Measurements from ENCODE around the gene DBNDD2. TPM values are rescaled to one million over a fixed set of nuclear protein-coding genes. Genes with fewer than 3 reads are reported as not detected.

Gene DBNDD2
- 2.6 and 3.9 TPM in 2 replicates for total RNA-seq

GRCh38 chr20:45407783-45408645 lies at the start of gene DBNDD2:
TSS of gene DBNDD2 (plus strand) at chr20:45408289. CDS start at chr20:45408468, 179 bp downstream.

GRCh38 chr20:45362804-45363610 lies 45.1 kb upstream of the DBNDD2 start, which contains the start of gene SYS1:
TSS of gene SYS1 (plus strand) at chr20:45363156. CDS start at chr20:45363532, 376 bp downstream.

GRCh38 chr20:45378191-45378590 lies 29.9 kb upstream of the DBNDD2 start, which contains the start of gene TP53TG5:
TSS of gene TP53TG5 (minus strand) at chr20:45378325. CDS start at chr20:45378236, 89 bp downstream.

GRCh38 chr20:45415822-45416637 lies 7.9 kb downstream of the DBNDD2 start, which contains the start of gene PIGT:
TSS of gene PIGT (plus strand) at chr20:45416141. CDS start at chr20:45416157, 16 bp downstream.

Other genes with a start within 250 kb of the DBNDD2 start
- gene PI3, start 233.4 kb upstream of the DBNDD2 start, total RNA-seq, result not detected in 2 replicates
- not detected in 2 replicates for gene SEMG1, start 201.3 kb upstream of the DBNDD2 start, total RNA-seq
- not detected in 2 replicates for gene SEMG2, start 186.9 kb upstream of the DBNDD2 start, total RNA-seq
- 0.33 TPM in 1 of 2 replicates, not detected in the other for gene SLPI, start 153.7 kb upstream of the DBNDD2 start, total RNA-seq
- not detected in 2 replicates for gene RBPJL, start 101.4 kb upstream of the DBNDD2 start, total RNA-seq
- gene MATN4, start 100.0 kb upstream of the DBNDD2 start, total RNA-seq, result 0.33 TPM in 1 of 2 replicates, not detected in the other
- gene SDC4, start 59.9 kb upstream of the DBNDD2 start, total RNA-seq, result 113 and 219 TPM in 2 replicates
- gene SYS1, start 45.1 kb upstream of the DBNDD2 start, total RNA-seq, result 22.5 and 28.9 TPM in 2 replicates
- 0.50 TPM in 1 of 2 replicates, not detected in the other for gene TP53TG5, start 30.0 kb upstream of the DBNDD2 start, total RNA-seq
- gene PIGT, start 7.9 kb downstream of the DBNDD2 start, total RNA-seq, result 26.5 and 56.1 TPM in 2 replicates
- gene WFDC2, start 61.5 kb downstream of the DBNDD2 start, total RNA-seq, result not detected in 2 replicates
- not detected in 2 replicates for gene SPINT3, start 107.3 kb downstream of the DBNDD2 start, total RNA-seq
- not detected in 2 replicates for gene WFDC6, start 131.2 kb downstream of the DBNDD2 start, total RNA-seq
- gene EPPIN, start 139.1 kb downstream of the DBNDD2 start, total RNA-seq, result not detected in 2 replicates
- not detected in 2 replicates for gene WFDC8, start 171.0 kb downstream of the DBNDD2 start, total RNA-seq
- not detected in 2 replicates for gene WFDC10A, start 221.4 kb downstream of the DBNDD2 start, total RNA-seq
- gene WFDC9, start 223.0 kb downstream of the DBNDD2 start, total RNA-seq, result not detected in 2 replicates